OCI-LY7 (cell line): Measurements from ENCODE around the gene TBC1D1. TPM values are rescaled to one million over a fixed set of nuclear protein-coding genes. Genes with fewer than 3 reads are reported as not detected.

Experiments
- BruUV-seq: library from RNA; stranded (reverse); fragments of 400-500 nt; replicated peaks from 2 replicates; lab custom pipeline; 2021; lab: Mats Ljungman, UMichigan
- CTCF ChIA-PET: fragments of 300-600 bp; sonication (Branson Sonifier 250); formaldehyde crosslinking; loops from one replicate; lab custom pipeline; 2022; ENCODE audit warnings: antibody characterized with exemption; ENCODE audit not compliant: unreplicated experiment; lab: Charles Lee
- POLR2A ChIA-PET: fragments of 300-600 bp; sonication (Branson Sonifier 250); formaldehyde crosslinking; loops from one replicate; lab custom pipeline; 2022; ENCODE audit warnings: antibody characterized with exemption; lab: Charles Lee
- DNase-seq: peaks from one replicate; pipeline ENCODE4 v3.0.0-alpha.2; 2015; ENCODE audit warnings: low spot score
- H2AFZ ChIP-seq: fragments of 200-600 bp; sonication (generic), shearing (Covaris generic); 2 replicates; pipeline ENCODE4 v1.6.1; 2014; ENCODE audit warnings: mild to moderate bottlenecking, antibody characterized with exemption, low read length, moderate library complexity
- H3K27ac ChIP-seq: fragments of 200-600 bp; sonication (generic); 2 replicates; pipeline ENCODE4 v1.5.1; 2014; ENCODE audit warnings: mixed run types, low read depth, mild to moderate bottlenecking, moderate library complexity, low read length, inconsistent platforms; ENCODE audit not compliant: poor library complexity, severe bottlenecking
- H3K36me3 ChIP-seq: fragments of 200-600 bp; sonication (generic); 2 replicates; pipeline ENCODE4 v1.6.1; 2014; ENCODE audit warnings: mild to moderate bottlenecking, antibody characterized with exemption, low read length, moderate library complexity, mixed read lengths; ENCODE audit not compliant: insufficient read depth
- H3K4me1 ChIP-seq: fragments of 200-600 bp; sonication (generic); 2 replicates; pipeline ENCODE4 v1.5.1; 2014; ENCODE audit warnings: mild to moderate bottlenecking, low read length; ENCODE audit not compliant: insufficient read depth, poor library complexity, severe bottlenecking
- H3K4me2 ChIP-seq: fragments of 200-600 bp; sonication (generic); 2 replicates; pipeline ENCODE4 v1.6.1; 2014; ENCODE audit warnings: mild to moderate bottlenecking, low read length
- H3K4me3 ChIP-seq: fragments of 200-600 bp; sonication (generic); 2 replicates; pipeline ENCODE4 v1.5.1; 2014; ENCODE audit warnings: mild to moderate bottlenecking, low read depth, low read length; ENCODE audit not compliant: poor library complexity, severe bottlenecking
- H3K79me2 ChIP-seq: fragments of 200-600 bp; sonication (generic); 2 replicates; pipeline ENCODE4 v1.6.1; 2016; ENCODE audit warnings: low read depth, mild to moderate bottlenecking, low read length, moderate library complexity, mixed read lengths; ENCODE audit not compliant: insufficient read depth
- H3K9me2 ChIP-seq: fragments of 200-600 bp; sonication (generic); 2 replicates; pipeline ENCODE4 v1.6.1; 2016; ENCODE audit warnings: mild to moderate bottlenecking, low read length, mixed read lengths; ENCODE audit not compliant: insufficient read depth
- H3K9me3 ChIP-seq: fragments of 200-600 bp; sonication (generic); 2 replicates; pipeline ENCODE4 v1.6.1; 2014; ENCODE audit warnings: mild to moderate bottlenecking, mixed run types, low read length, mixed read lengths
- H4K20me1 ChIP-seq: fragments of 200-600 bp; sonication (generic); 2 replicates; pipeline ENCODE4 v1.6.1; 2014; ENCODE audit warnings: mild to moderate bottlenecking, antibody characterized with exemption, low read length, moderate library complexity, mixed read lengths; ENCODE audit not compliant: insufficient read depth
- CTCF ChIP-seq: fragments of 200-600 bp; sonication (generic); conservative IDR thresholded peaks from 2 replicates; pipeline ENCODE4 v1.5.1; 2014; ENCODE audit warnings: mild to moderate bottlenecking, antibody characterized with exemption, low read length, moderate library complexity, mixed read lengths
- EZH2phosphoT487 ChIP-seq: fragments of 200-600 bp; sonication (generic); IDR thresholded peaks from 2 replicates; pipeline ENCODE4 v1.6.1; 2018; ENCODE audit warnings: low read depth, borderline replicate concordance, mild to moderate bottlenecking, mixed run types, antibody characterized with exemption, low read length, moderate library complexity, mixed read lengths
- intact Hi-C: fragments of 100-400 bp; cut with micrococcal nuclease; formaldehyde crosslinking; loops from one replicate; pipeline ENCODE4 v1.10.0; 2022; ENCODE audit not compliant: unreplicated experiment
- total RNA-seq, 2 experiments: library from RNA; depleted of rRNA in 1 of 2; stranded (reverse); fragments of >200 nt in 1 of 2; shearing (Covaris generic) in 1 of 2; gene quantifications; 2 replicates each; pipeline ENCODE4 v1.2.3, GENCODE V29; 2014 to 2022

Gene TBC1D1
- total RNA-seq, 2 experiments from 2014 or later = 539 to 545 TPM

- H3K79me2 ChIP-seq = no peaks in the 10 kb centered on the region
- H3K36me3 ChIP-seq = no peaks in the 10 kb centered on the region
- no TSS peak for BruUV-seq
- POLR2A ChIA-PET = interaction anchor here (0.5 to 1.5 kb wide), 4 partner anchors 9 to 1477 kb away, joined by 4 to 6 read pairs (median 4); no protein-coding TSS in a partner anchor
- H3K27ac ChIP-seq = no peak overlapping the region
- H3K4me1 ChIP-seq = no peaks in the 10 kb centered on the region
- H3K9me2 ChIP-seq = no peaks in the 10 kb centered on the region
- no peak for DNase-seq
- CTCF ChIA-PET = no interaction called here
- H3K4me3 ChIP-seq = no peak overlapping the region
- no peak overlapping the region for H2AFZ ChIP-seq
- no peaks in the 10 kb centered on the region for H3K9me3 ChIP-seq
- intact Hi-C loops = no loop called here
- TF ChIP-seq EZH2phosphoT487 = no peak
- TF ChIP-seq CTCF = no peak
- H3K4me2 ChIP-seq = no peak overlapping the region
- H4K20me1 ChIP-seq = no peaks in the 10 kb centered on the region
These were observed 62.9 kb downstream of the TBC1D1 start for GRCh38 chr4:37953620-37954293.

DNA sequence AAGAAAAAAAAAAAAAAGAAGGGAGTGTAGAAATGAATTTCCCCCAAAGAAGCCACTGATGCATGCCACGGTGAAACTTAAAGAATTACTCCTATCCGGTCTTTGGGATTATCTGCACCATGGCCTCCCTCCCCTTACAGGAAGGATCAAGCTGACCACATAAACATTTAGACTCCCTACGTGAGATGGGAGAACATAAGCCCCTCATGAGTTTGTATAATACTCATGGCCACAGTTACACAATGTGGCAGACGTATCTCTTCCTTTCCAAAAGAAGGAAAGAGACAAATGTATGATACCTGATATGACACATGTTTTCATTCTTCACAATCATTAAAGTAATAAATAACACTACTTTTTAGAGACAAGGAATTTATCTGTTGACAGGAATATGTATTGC, 66.1 kb downstream of the TBC1D1 start:
- Histone ChIP-seq H3K4me3 (no peak overlapping the region), H3K9me3 (no peaks in the 10 kb centered on the region), H3K9me2 (no peaks in the 10 kb centered on the region), H2AFZ (no peak overlapping the region), H4K20me1 (no peaks in the 10 kb centered on the region), H3K4me2 (no peak overlapping the region), H3K27ac (no peak overlapping the region), H3K79me2 (no peaks in the 10 kb centered on the region), H3K4me1 (no peaks in the 10 kb centered on the region), H3K36me3 (no peaks in the 10 kb centered on the region)
- ChIA-PET POLR2A (interaction anchor here (1.2 kb wide), 1 partner anchor 11 kb away, joined by 5 read pairs; no protein-coding TSS in a partner anchor), CTCF (no interaction called here)
- intact Hi-C loops = no loop called here
- no peak for TF ChIP-seq CTCF
- no peak for TF ChIP-seq EZH2phosphoT487
- no TSS peak for BruUV-seq
- DNase-seq = no peak

DNA sequence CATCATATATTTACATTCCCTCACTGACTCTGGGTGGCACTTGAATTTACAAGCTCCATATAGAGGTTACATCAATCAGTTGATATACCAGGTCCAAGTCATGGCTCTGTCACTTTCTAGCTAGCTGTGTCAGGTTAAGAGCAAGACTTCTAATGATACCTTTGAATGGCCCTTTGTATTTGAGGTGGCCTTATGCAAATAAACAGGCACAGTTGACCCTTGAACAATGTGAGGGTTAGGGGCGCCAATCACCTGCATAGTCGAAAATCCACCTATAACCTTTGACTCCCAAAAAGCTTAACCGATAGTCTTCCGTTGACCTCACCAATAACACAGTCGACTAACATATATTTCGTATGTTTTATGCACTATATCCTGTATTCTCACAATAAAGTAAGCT, 68.0 kb downstream of the TBC1D1 start:
- H3K4me3 ChIP-seq = no peak overlapping the region
- H3K27ac ChIP-seq = no peak overlapping the region
- peaks cover 4% of the 10 kb centered on the region for H3K4me1 ChIP-seq
- ChIA-PET POLR2A (no interaction called here), CTCF (no interaction called here)
- H3K9me2 ChIP-seq = no peaks in the 10 kb centered on the region
- no peak for DNase-seq
- TF ChIP-seq CTCF (no peak), EZH2phosphoT487 (no peak)
- no TSS peak for BruUV-seq
- no peaks in the 10 kb centered on the region; the same call in 1 of the 2 replicates for H3K36me3 ChIP-seq
- intact Hi-C loops = no loop called here
- no peak overlapping the region for H2AFZ ChIP-seq
- no peaks in the 10 kb centered on the region for H4K20me1 ChIP-seq
- H3K9me3 ChIP-seq = 0 out of 2 replicates have a peak, but pooled peaks cover 4% of the 10 kb centered on the region
- H3K4me2 ChIP-seq = no peak overlapping the region
- H3K79me2 ChIP-seq = no peaks in the 10 kb centered on the region
